ENCODE measurements around the gene LIN7A. TPM values are rescaled to one million over a fixed set of nuclear protein-coding genes. Genes with fewer than 3 reads are reported as not detected.

LIN7A gene
- total RNA-seq, 6 experiments from 2014 or later, result 13.4 to 23.0 (median 20.2) TPM

GRCh38 chr12:80807640-80808288, 130.0 kb downstream of the LIN7A start:
- Histone ChIP-seq H3K4me1 (no peaks in the 10 kb centered on the region), H3K27me3 (no peaks in the 10 kb centered on the region), H3K4me3 (no peak overlapping the region), H3K9me3 (no peaks in the 10 kb centered on the region), H3K27ac (no peak overlapping the region), H3K36me3 (peaks cover 0 to 12% (median 1%) of the 10 kb centered on the region in 4 donors)
- WGBS (ENCODE audit: insufficient coverage, low coverage, low lambda C conversion rate, missing lambda C conversion rate), result 84% methylated on average over 4 of the region's 4 CpGs
- no peak for DNase-seq
- intact Hi-C loops (cut with DNase I), result no loop called here
- no peak for TF ChIP-seq CTCF (IDR thresholded peaks at IDR 0.05)
- TF ChIP-seq POLR2A (IDR thresholded peaks at IDR 0.05), result no peak
- ATAC-seq, result no peak

DNA sequence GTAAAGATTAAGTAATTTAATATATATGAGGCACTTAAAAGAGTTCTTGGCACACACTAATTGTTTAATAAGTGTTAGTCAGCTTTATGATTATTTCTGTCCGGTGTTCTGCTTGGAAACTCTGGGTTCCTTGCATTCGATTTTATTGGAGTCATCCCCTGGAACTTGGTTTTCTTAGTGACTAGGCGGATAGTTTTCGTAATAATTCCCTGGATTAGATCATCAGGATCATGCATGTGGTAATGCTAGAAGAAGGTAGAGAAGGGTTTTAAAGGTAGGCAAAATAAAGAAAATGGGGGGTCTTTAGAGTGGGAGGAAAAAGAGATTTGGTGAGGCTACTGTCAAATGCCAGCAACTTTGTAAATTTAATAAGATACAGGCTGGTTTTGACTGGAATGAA, 132.6 kb downstream of the LIN7A start:
- 94% methylated on average over 4 of the region's 4 CpGs for WGBS (ENCODE audit: insufficient coverage, low coverage, low lambda C conversion rate, missing lambda C conversion rate)
- no peak for TF ChIP-seq POLR2A (IDR thresholded peaks at IDR 0.05)
- TF ChIP-seq CTCF (IDR thresholded peaks at IDR 0.05), result no peak
- no peaks in the 10 kb centered on the region for H3K4me1 ChIP-seq
- no peak for ATAC-seq
- H3K27me3 ChIP-seq, result no peaks in the 10 kb centered on the region
- H3K9me3 ChIP-seq, result no peaks in the 10 kb centered on the region
- intact Hi-C loops (cut with DNase I), result no loop called here
- no peak overlapping the region for H3K27ac ChIP-seq
- no peak overlapping the region for H3K4me3 ChIP-seq
- H3K36me3 ChIP-seq, result peaks cover 0 to 8% (median 0%) of the 10 kb centered on the region in 4 donors
- no peak for DNase-seq

GRCh38 chr12:80802652-80803400, 134.9 kb downstream of the LIN7A start:
- TF ChIP-seq CTCF (IDR thresholded peaks at IDR 0.05) (no peak), POLR2A (IDR thresholded peaks at IDR 0.05) (no peak)
- Histone ChIP-seq H3K27me3 (no peaks in the 10 kb centered on the region), H3K36me3 (no peaks in the 10 kb centered on the region), H3K27ac (no peak overlapping the region), H3K4me3 (no peak overlapping the region), H3K4me1 (no peaks in the 10 kb centered on the region), H3K9me3 (no peaks in the 10 kb centered on the region)
- ATAC-seq, result no peak
- intact Hi-C loops (cut with DNase I), result no loop called here
- 65% methylated on average over 3 of the region's 3 CpGs for whole genome bisulfite sequencing (ENCODE audit: insufficient coverage, low coverage, low lambda C conversion rate, missing lambda C conversion rate)
- no peak for DNase-seq

GRCh38 chr12:80798281-80798680, 139.5 kb downstream of the LIN7A start:
- H3K4me1 ChIP-seq, result no peaks in the 10 kb centered on the region
- H3K4me3 ChIP-seq, result no peak overlapping the region
- H3K27ac ChIP-seq, result no peak overlapping the region
- TF ChIP-seq POLR2A (IDR thresholded peaks at IDR 0.05) (no peak), CTCF (IDR thresholded peaks at IDR 0.05) (no peak)
- WGBS (ENCODE audit: insufficient coverage, low coverage, low lambda C conversion rate, missing lambda C conversion rate), result 77% methylated on average over 4 of the region's 4 CpGs
- no peak for DNase-seq
- H3K27me3 ChIP-seq, result no peaks in the 10 kb centered on the region
- intact Hi-C loops (cut with DNase I), result no loop called here
- H3K36me3 ChIP-seq, result peaks cover 0 to 14% (median 2%) of the 10 kb centered on the region in 4 donors
- no peaks in the 10 kb centered on the region for H3K9me3 ChIP-seq
- no peak for ATAC-seq
